Omental fat pad (tissue), 4 donors: ENCODE results near the gene CC2D1B. TPM values are rescaled to one million over a fixed set of nuclear protein-coding genes. Genes with fewer than 3 reads are reported as not detected.
A peak's percentile ranks its signal among the peaks of the same experiment; 100 is the strongest.

Experiments
- ATAC-seq: fragments of 150-250 bp; one replicate; pipeline ENCODE4 v1.9.1; 2016; ENCODE audit warnings: mild to moderate bottlenecking, moderate library complexity; ENCODE audit not compliant: low FRiP score
- DNase-seq: peaks from one replicate; pipeline ENCODE4 v3.0.0-alpha.2; 2019; ENCODE audit warnings: low spot score
- total RNA-seq, 4 donors: library from RNA; depleted of rRNA; stranded (reverse); fragments of >200 nt; gene quantifications; one replicate each; pipeline ENCODE4 v1.1.0, GENCODE V29; 2016
- TF ChIP-seq, protein P1 (sequence below), 3 donors: fragments of 450-650 bp; IDR thresholded peaks; one replicate each; pipeline ENCODE4 v1.5.1; 2016 to 2017; ENCODE audit warnings: antibody characterized with exemption in 3 of 3, mild to moderate bottlenecking in 3 of 3, moderate library complexity in 2 of 3

Gene CC2D1B, protein sequence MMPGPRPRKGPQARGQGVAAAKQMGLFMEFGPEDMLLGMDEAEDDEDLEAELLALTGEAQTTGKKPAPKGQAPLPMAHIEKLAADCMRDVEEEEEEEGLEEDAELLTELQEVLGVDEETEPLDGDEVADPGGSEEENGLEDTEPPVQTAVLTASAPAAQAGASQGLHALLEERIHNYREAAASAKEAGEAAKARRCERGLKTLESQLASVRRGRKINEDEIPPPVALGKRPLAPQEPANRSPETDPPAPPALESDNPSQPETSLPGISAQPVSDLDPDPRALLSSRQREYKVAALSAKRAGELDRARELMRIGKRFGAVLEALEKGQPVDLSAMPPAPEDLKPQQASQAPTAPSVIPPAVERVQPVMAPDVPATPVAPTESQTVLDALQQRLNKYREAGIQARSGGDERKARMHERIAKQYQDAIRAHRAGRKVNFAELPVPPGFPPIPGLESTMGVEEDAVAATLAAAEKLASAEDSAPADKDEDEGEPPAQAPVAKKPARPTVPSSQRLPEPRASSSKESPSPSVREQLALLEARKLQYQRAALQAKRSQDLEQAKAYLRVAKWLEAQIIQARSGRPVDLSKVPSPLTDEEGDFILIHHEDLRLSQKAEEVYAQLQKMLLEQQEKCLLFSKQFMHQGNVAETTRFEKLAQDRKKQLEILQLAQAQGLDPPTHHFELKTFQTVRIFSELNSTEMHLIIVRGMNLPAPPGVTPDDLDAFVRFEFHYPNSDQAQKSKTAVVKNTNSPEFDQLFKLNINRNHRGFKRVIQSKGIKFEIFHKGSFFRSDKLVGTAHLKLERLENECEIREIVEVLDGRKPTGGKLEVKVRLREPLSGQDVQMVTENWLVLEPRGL
- 10 to 100 TPM; 23.8 to 33.9 (median 29.9) TPM for total RNA-seq

DNA sequence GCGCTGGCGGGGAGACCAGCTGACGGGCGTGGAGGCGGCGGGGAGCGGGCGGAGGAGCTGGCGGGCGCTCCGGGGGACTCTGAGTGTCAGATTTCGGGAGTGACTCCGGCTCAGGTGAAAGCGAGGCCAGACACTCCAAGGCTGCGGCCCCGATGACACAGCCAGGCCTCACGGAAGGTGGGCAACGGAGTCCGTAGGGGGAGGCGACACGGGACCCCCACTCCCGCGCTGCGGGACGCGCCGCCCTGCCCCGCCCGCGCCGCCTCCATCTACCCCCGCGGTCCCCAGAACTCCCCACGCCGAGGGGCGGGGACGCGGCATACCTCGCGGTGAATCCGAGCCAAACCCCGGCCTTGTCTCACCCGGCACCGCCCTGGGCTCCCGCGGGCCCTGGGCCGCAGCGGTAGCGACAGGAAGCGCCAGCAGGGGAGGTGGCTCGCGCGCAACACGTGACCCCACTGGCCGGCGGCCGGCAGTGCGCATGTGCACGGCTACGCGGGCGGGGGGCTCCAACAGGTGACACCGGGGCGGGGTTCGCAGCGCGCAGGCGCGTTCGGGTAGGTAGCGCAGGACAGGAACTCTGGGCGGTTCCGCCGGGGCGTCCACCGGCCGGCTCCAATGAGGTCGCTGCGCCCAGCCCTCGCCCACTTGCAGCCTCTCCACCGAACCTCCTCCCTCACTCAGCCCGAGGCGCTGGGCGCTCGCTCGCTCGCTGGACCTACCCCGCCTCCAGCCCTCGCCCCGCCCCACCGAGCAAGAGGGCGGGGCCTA, at the start of gene CC2D1B:
TSS of gene CC2D1B (minus strand) at position 460 of the 771 bp plus-strand sequence. CDS start 1,585 bp downstream, outside the sequence.
- ATAC-seq (peak; percentile 96), DNase-seq (peak; percentile 86)
- TF ChIP-seq, protein P1, sequence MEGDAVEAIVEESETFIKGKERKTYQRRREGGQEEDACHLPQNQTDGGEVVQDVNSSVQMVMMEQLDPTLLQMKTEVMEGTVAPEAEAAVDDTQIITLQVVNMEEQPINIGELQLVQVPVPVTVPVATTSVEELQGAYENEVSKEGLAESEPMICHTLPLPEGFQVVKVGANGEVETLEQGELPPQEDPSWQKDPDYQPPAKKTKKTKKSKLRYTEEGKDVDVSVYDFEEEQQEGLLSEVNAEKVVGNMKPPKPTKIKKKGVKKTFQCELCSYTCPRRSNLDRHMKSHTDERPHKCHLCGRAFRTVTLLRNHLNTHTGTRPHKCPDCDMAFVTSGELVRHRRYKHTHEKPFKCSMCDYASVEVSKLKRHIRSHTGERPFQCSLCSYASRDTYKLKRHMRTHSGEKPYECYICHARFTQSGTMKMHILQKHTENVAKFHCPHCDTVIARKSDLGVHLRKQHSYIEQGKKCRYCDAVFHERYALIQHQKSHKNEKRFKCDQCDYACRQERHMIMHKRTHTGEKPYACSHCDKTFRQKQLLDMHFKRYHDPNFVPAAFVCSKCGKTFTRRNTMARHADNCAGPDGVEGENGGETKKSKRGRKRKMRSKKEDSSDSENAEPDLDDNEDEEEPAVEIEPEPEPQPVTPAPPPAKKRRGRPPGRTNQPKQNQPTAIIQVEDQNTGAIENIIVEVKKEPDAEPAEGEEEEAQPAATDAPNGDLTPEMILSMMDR (IDR thresholded peaks at IDR 0.05) = no peak

DNA sequence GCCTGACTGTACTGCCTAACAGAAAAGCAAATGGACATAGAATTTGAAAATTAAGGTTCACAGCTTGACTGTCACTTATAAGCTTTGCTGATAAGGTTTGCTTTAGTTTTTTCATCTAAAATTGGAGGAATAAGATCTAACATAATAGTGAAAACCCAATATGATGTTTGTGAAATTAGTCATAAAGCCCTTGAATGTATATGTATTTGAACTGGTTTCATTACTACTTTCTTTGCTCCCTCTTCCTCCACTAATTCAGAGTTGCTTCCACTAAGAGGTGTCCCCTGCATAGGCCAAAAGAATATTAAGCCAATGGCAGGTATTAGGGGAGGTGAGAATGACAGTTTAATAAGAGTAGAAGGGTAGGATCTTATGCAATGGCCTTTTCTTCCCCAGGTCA, 48.9 kb upstream of the CC2D1B start:
- TF ChIP-seq, protein P1 (IDR thresholded peaks at IDR 0.05) = no peak
- DNase-seq (no peak), ATAC-seq (no peak)

DNA sequence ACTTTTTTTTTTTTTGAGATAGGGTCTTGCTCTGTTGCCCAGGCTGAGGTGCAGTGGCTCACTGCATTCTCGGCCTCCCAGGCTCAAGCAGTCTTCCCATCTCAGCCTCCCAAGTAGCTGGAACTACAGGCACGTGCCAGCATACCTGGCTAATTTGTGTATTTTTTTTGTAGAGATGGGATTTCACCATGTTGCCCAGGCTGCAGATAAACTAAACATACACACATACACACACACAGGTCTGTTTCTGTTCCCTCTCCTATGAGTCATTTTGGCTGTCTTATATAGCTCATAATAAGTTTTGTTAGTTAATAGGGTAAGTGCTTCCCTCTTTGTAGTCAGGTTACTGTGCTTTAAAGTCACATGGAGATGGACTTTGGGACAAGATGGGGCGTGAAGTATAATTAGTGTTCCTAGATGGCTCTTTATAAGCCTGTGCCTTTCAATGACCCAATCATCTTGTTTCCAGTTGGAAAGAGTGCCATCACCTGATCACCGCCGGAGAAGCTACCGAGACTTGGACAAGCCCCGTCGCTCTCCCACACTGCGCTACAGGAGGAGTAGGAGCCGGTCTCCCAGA, 47.5 kb upstream of the CC2D1B start:
- ATAC-seq (no peak), DNase-seq (no peak)
- TF ChIP-seq, protein P1 (IDR thresholded peaks at IDR 0.05) = no peak

DNA sequence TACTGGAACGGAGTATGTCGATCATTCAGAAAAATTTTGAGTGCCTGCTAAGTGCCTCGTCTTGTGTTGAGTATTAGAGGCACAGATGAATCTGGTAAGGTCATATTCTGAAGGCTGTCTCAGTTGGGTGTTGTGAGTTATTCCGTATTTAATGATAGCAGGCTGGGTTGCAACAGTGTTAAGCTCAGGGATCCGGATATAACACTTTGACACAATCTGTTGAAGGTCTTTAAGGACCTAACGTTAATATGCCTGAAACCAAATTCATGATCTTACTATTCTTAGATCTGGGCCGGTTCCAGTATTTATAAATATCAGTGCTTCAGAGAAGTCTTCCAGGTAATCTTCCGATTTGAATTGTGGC, 39.0 kb upstream of the CC2D1B start:
- ATAC-seq (no peak), DNase-seq (no peak)
- TF ChIP-seq, protein P1 (IDR thresholded peaks at IDR 0.05) = no peak

DNA sequence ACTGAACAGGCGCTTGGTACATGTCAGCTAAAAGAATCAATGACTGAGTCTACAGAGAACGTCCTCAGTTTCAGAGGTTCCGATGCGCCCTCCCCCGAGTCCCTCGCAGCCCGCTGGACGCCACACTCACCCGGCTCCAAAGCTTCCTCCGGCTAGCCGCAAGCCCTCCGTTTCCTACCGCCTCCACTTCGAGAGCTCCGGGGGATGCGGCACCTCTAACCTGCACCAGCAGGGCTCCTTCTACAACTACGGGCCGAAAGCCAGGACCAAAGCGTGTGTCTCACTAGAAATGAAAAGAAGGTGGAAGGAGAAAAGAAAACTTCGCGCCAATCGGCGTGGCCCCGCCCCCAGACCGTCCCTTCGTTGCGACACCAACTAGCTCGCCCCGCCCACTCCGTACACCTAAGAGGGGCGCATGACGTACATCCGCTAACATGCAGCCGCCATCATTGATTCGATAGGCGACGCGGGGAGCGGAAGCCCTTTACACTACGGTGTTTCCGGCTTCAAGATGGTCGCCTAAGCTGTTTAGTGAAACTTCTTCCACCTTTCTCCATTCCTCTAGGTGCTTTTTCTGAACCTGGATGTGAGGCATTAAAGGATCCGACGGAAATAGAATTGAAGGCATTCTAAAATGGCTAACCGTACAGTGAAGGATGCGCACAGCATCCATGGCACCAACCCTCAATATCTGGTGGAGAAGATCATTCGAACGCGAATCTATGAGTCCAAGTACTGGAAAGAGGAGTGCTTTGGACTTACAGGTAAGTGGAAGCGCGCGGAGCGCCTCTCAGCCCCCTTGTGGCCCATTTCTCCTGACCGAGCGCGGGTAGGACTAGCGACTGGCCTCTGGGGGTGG, 38.3 kb upstream of the CC2D1B start, which contains the start of the genes ORC1 and PRPF38A:
TSS of gene ORC1 (minus strand) at position 308 of the 859 bp plus-strand sequence. CDS start 2,200 bp downstream, outside the sequence.
TSS of gene PRPF38A (plus strand) at position 487 of the 859 bp plus-strand sequence. CDS start at position 635, 148 bp downstream.
- DNase-seq (peak; percentile 98), ATAC-seq (peak; percentile 97)
- TF ChIP-seq, protein P1 (IDR thresholded peaks at IDR 0.05) = peak in 1 of 3 donors; percentile 28
